CD4-positive, alpha-beta T cell treated with Interleukin-21 for 1 hour (primary cell): ENCODE data around the gene METTL1.
"Not testable (repeated sequence)": the region's sequence is repeated elsewhere in the genome, so short reads cannot be mapped to it uniquely, and the experiment has no call there.

Experiments
- DNase-seq: peaks from one replicate; pipeline ENCODE4 v3.0.0-alpha.2; 2020

METTL1 gene

DNA sequence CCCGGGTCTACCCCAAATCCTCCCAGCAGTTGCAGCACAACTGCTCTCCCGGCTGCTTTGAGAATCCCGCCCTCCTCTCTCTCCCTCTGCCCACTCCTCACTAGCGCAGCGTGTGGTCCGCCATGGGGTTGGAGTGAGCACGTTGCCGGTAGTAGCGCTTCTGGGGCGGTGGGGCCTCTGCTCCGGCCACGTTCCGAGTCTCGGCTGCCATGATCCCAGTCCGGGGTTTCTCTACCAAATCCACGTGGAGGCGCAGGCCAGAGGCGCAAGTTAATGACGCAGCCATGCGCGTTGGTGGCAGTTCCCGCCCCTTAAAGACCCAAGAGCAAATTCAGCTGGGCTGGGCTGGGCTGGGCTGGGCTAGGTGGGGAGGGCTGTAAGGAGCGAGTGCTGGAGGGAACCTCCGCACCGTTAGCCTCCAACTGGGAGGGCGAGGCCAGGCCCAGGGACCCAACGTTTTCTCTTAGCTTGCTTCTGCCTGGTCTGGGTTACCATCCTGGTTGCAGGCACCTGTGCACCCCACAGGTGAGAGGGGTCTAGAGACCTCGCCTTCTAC, at the start of gene METTL1:
TSS of gene METTL1 (minus strand) at position 233 of the 556 bp plus-strand sequence. CDS start at position 211, 22 bp downstream.
- peak; percentile 92 for DNase-seq

DNA sequence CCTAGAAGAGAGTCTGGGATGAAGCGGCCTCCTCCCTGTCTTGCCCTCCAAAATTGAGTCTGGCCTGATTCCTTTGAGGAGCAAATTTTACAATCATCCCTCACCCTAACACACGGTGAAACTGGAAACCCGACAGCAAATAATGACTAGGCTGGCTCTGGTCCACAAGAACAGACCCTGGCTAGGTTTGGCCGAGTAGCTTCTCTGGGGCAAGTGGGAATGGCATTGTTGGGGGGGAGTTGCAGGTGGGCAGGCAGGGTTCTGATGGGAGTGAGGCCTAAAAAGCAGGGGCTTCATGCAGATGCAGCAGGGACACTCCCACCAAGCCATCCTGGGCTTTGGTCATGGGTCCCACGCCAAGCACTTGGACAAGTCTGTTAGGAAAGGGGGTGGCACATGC, 49.1 kb upstream of the METTL1 start:
- not testable (repeated sequence) for DNase-seq

DNA sequence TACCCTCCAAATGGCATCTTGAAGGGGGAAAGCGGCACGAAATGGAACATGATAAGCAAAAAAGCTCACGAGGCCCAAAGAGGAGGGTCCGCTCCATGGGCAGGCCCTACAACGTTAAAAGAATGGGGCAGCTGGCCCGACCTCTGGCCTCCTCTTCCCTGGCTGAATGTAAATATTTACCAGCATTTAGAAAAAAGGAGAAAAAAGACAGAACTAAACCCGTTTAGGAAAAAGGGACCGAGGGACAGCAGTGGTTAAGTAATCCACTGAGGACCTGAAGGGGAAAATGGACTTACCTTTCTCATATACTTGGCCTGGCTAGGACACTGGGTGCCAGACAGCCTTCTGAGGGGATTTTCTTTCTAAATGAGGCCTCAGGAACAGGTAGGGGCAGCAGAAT, 48.2 kb upstream of the METTL1 start:
- not testable (repeated sequence) for DNase-seq

DNA sequence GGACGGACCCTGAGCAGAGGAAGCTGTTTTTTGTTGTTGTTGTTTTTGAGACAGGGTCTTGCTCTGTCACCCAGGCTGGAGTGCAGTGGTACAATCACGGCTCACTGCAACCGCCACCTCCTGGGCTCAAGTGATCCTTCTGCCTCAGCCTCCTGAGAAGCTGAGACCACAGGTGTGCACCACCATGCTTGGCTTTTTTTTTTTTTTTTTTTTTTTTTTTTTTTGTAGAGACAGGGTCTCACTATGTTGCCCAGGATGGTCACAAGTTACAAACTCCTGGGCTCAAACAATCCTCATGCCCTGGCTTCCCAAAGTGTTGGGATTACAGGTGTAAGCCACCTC, 46.1 kb upstream of the METTL1 start:
- not testable (repeated sequence) for DNase-seq

DNA sequence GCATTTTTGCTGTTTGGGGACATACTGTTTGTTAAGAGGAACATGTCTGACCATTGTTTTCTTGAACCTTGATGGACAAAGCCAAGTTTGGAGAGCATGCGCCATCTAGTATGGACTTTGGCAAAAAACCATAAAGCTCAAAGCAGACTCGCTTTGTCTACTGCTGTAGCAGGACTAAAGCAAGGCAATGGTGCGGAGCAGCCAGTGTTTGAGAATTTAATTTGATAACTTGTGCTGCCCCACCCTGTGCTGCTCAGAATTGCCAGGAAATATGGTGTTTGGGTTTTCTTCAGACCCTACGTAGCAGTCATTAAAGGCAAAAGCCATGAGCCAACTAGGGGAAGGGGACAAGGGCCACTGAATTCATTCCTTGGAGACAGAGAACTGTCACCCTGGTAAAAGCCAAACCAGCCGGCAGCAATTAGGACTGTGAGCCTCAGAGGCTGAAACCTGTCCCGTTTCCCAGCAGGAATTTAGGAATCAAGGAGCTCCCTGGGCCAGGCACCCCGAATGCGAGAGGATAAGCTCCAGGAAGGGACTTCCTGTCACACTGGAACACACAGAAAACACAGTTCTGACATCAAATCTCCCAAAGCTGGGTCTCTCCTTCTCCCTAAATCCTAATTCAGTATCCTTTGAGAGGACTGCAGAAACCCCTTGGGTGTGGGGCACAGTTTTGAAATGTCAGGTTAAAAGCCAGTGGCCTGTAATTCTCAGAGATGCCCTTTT, 45.5 kb upstream of the METTL1 start:
- no peak for DNase-seq

DNA sequence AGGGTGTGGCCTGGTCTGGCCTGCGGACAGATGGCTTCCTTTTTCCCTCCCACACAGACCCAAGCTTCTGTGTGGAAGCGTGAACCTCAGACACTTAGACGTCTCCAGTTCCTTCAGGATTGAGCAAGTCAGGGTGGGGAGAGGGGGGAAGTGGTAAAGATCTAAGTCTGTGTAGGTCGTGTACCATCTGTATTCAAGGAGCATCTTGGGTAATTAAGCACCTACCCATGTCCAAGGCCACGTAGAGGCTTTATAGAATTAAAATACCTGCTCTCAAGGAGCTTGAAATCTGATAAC, 44.9 kb upstream of the METTL1 start:
- DNase-seq, result no peak

DNA sequence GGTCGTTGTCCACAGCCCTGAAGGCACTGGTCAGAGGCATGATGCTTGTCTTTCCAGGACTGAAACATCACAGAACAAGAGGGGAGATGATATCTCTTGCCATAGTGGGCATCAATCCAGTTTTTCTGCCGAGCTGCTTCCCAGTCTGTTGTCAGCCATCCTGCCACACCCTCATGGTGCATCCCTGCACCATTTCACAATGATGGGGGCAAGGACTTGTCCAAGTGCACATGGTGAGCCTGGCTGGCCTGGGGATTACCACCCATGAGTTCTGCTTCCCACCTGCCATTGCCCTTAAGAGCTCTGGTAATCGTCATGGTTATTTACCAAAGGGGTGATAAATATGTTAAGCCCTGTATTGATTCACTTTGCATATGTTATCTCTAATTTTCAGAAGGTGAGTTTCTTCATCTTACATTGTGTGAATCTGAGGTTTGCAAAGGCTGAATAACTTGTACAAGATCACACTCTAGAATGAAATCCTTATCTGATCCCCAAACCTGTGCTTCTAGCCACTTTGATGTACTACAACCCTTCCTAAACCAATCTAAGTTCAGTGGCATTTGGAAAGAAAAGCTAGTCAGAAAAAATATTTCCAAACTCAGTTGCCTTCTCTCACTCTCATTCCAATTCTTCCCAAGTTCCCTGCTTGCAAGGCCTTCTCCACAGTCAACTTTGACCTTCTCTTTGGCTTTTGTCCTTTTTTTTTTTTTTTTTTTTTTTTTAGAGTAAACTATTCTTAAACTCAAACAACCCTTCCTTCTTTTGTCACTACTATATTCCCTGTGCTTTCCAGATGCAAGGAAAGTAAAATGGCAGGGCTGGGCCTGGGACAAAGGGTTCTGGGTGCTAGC, 44.3 kb upstream of the METTL1 start:
- DNase-seq, result no peak

DNA sequence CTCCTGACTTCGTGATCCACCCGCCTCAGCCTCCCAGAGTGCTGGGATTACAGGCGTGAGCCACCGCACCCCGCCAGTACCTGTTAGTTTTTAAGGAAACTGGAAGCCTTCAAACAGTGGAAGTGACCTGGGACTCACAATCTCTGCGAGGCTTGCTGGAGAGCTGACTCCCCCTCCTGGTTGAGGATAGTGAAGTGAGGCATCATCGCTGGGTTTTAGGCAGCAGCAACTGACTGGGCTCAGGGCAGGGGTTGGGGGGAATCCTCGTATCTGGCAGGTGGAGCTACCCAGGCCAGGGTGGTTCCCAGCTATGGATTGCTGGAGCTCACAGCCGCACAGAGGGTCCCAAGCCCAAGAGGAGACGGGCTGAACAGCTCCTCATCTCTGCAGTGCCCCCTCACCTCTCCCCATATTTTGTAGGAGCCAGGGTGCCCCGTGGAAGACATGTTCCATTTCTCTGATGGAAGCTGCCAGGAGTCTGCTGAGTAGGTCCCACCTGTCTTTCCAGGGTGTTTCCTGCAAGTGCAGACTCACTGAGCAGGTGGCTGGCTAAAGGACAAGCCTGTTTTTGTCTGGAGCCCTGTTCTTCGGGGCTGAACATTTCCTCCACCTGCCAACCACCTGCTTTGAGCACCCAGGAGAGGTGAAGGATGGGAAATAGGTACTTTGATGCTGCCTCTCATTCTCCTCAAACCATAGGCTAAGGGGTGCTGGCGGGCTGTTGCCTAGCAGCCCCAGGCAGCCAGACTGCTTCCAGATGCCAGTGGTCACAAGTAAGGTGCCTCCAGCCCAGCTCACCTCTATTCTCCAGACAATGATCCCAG, 43.5 kb upstream of the METTL1 start:
- no peak for DNase-seq

DNA sequence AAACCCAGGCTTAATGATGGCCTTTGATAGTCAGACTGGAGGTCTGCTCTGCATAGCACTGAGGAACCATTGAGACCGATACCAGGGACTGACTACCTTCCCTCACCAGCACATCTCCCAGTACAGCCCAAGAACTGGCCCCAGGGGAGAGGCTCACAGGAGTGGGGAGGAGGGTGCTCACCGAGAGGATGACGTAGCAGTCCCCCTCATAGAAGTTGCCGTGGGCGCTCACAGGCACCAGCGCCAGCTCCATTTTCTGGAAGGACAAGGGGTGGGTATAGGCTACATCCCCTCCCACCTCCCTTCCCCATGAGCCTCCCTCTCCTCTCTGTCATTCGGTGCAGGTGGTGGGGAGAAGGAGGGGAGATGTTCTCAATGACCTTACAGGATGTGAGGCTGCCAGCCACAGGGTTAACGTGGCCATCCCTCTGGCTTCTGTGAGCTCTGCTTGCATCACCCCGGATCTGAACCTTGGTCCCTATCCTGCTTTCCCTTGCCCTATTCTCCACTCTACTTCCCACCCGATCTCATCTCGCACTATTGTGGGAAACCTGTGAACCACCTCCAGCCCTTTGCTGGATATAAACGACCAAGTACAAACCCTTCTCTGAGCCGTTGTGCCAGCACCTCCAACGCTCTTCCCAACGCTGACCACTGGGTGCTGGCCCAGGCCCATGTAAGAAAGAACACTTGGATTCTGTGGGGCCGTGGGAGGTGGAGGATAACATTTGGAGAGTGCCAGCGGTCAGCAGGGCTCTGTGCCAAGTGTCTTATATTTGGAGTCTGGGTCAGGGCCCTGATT, 42.3 kb upstream of the METTL1 start:
- no peak for DNase-seq

DNA sequence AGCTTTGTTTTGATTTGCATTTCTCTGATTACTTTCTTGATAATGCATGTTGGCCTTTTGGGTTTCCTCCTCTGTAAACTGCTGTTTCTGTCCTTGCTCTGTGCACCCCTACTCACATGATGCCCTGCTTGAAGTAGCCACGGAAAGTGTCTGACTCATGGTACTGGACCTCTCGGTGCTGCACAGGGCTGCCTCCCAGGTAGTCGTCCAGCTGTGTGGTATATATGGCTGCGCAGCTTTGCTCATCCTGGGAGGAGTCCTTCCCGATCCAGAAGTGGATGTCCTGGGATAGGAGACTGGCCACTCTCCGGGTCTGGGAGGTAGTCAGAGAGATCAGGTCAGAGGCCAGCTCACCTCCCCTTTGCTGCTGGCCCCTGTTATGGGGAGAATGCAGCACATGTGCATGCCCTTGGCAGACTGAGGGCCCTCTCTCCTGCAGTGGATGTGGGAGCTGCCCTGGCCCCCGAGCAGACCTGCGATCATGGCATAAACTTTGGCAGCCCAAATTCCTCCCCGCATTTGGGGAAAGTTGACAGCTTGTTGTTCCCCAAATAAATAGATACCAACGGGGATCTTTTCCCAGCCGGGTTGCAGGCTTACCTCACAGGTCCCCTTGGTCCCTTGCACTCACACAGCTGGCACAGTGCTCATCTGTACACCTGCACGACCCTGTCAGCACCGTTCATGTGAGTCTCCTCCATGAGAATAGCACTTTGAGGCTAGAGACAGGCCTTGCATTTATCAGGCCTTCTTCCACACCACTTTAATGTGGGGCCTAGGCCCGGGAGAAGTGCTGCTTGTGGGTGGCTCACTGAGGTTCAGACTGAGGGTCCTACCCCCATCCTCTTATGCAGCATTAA, 41.4 kb upstream of the METTL1 start:
- DNase-seq, result no peak

DNA sequence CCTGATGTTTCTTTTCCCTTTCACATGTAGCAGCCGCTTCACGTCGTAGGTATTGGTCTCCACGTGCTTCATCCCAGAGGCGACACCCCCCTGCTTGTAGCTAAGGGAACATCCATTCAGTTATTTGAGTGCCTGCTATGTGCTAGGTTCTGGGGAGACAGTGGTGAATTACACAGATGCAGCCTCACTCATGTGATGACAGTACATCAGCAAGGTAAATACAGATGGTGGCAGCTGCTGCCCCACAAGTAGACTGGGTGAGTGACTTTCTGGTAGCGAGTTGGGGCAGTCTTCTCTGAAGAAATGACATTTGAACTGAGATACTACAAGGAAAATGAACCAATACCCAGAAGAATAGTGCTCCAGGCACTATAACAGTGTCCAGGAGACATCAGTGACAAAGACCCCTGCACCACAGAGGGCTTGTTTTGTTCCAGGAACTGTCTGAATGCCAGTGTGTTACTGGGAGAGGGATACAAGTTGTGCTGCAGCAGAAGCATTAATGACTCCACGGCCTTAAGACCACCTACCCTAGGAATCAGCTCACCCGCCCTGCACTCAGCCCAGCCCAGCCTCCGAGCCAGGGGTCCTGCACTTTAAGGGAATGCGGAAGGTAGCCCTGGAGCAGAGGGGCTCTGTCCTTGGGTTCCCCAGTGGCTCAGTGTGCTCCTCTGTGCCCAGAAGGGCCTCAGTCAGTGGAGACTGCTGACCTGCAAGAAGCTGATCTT, 39.3 kb upstream of the METTL1 start:
- DNase-seq, result no peak

DNA sequence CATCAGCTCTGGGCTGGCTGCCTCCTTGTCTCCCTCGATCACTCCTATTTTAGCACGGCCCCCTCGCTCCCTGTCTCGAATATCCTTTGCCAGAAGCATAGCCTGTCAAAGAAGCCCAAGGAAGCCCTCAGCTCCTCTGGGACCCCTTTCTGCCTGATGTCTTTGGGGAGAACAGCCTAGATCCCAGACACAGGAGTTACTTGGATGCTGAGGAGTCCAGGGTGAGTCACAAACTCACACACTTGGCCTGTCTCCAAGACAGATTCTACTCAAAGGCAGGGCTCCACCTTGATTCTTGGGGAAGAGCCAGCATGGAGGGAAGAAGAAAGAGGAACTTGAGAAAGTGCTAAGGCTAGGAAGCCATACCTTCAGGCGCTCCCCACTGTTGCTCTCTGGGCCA, 38.5 kb upstream of the METTL1 start:
- DNase-seq, result no peak

DNA sequence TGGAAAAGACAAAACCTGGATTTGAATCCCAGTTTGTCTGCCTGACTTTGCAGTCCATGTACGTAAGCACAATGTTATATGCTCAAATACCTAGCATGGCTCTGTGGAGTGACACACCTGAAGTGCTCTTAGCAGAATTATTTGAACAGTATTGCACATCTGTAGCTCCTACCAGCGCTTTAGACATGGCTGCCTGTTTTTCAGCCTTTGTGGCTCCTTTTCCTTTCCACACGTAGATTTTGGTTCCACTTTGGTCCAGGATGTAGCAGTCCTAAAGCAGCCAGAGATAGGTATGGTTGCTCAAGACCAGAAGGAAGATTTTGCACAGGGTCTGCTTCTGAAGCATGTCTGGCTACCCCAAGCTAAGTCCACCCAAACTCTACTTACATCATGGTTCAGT, 37.5 kb upstream of the METTL1 start:
- no peak for DNase-seq

DNA sequence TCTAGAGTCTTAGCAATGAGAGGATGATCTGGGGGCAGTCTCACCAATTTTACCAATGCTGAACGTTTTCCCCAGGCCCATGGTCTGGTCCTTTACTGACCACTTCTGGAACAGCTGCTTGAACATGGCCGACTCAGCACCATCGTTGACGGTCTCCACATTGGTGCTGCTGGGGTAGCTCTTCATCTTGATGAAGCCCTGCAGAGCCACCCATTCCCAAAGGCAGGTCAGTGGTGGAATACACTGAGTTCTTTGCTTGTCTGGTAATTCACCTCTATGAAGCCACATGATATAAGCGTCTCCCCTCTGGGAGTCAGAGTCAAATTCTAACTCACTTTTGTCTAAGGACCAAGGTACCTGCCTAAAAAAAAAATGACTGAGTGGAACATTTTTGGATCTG, 36.4 kb upstream of the METTL1 start:
- no peak for DNase-seq

DNA sequence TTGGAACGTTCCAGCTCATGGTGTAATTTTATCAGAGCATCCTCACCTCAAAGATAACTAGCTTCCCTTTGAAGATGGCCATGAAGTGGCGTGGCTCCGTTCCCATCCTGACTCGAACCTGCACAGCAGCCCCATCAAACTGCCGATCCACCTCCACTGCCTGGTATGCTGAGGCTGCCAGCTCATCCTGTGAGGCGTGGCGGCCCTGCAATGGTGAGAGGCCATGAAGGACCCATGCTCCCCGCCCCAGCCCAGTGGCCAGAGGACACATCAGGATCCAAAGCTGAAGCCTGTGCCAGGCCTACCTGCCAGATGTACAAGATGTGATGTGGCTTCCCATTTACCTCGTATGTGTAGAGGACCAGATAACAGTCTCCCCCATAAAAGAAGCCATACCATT, 35.4 kb upstream of the METTL1 start:
- no peak for DNase-seq

DNA sequence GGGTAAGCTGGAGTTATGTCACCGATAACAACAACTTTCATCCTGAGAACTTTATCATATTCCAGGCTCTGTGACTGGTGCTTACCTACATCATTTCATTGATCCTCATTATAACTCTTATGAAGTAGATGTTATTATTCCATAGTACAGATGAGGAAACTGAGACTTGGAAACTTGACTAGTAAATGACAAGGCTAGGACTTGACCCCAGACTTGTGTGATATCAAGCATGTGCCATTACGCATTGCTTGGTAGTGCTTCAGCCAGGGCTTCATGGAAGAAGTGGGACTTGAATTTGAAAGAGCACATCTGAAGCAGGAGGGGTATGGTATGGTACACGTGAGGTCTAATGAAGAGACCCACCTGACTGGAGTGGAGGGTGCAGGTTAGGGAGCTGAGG, 34.8 kb upstream of the METTL1 start:
- DNase-seq, result no peak

DNA sequence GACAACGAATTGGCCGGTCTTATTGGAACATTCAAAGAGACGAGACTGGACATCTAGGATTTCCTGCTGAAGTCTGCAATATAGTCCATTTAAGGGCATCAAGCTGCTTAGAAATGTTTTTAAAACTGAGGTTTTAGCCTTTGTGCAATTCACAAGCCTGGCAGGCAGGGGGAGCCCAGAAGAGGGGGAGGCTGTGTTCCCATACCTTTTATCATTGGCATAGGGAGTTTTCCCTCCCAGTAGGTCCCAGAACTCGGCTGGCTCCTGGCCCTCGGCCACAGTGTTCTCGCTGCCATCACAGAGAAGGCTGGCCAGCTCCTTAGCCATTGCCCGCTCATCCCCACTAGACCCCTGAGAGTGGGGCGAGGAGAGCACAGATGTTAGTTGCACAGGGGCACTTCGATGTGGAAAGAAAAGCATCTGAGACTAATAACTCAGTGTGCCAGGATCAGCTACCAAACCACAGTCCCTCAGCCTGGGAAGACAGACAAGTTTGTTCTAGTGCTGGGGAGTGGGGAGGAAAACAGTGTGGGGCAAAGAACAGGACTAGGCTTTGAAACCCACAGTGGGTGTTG, 31.5 kb upstream of the METTL1 start:
- DNase-seq, result peak; percentile 34

DNA sequence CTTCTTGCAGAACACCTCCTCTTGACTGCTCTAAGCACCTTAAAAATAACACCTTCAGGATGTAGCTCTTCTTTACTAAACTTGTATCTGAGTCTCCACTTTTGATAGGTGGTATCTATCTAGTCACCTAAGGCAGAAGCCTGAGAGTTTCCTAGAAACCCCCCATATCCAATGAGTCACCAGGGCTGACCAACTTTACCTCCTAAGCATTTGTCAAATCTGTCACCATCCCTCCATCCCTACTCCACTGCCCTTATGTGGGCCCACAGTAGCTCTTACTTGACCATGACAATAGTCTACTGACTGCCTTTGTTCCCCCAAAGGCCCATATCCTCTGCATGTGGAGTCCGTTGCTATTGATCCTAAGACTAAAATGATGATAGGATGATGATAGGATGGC, 30.7 kb upstream of the METTL1 start:
- no peak for DNase-seq

DNA sequence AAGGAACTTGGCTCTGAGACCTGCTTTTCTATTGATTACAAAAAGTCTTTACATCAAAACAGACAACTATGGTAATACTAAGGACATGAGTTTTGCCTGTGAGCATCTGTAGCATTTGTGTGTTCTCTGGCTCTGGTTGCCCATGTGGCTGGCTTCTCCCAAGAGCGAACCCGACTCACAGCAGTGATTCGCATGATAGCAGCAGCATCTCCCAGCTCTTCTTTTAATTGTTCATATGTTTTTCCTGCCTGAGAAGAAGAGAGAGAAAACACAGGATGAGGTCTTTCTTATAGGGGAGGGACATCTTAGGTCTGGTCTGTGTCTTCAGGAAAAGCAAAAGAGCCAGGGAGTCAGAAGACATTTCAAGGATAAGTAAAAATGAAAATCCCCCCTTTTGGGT, 29.1 kb upstream of the METTL1 start:
- DNase-seq, result no peak

DNA sequence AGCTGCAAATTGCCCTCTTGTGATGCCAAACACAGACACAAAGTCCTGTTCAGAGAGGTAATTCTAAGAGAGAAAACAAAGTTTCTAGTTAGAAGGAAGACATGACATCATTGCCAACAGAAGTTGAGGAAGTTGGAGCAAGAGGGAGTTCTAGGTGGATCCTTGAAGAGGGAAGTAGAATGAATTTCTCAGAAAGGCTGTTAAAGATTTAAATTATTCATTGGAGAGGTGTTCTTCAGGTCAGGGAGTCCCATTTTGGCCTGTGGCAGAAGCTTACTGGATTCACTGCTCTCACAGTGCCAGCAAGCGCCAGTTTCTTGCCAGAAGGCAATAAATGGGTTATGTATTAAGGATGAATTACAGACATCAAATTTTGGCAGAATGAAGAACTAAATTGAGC, 26.0 kb upstream of the METTL1 start:
- DNase-seq, result no peak

DNA sequence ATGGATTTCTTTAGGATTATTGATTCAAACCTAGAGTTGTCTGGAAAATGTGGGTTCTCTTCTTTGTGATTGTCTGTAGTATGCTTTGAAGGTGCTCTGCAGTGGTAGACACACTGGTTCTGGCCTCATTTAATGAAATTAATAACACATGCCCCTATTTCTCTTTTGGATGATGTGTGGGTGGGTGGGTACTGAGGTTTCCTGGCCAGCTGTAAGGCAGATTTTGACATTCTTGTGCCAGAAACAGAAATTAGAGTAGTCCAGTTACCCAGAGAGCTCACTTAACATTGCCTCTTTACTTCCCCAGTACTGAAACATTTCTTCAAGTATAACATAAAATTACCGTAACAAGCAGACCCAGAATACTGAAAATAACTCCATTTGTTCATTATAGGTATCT, 25.1 kb upstream of the METTL1 start:
- DNase-seq, result no peak
